Astrocyte (in vitro differentiated cells and primary cell): ENCODE results near the gene GNB1L. TPM values are rescaled to one million over a fixed set of nuclear protein-coding genes. Genes with fewer than 3 reads are reported as not detected.

Experiments
- DNase-seq: peaks from one replicate; pipeline ENCODE4 v3.0.0-alpha.2; 2010; ENCODE audit warnings: low read depth
- FAIRE-seq: peaks from 2 replicates; lab custom pipeline; 2011; peaks lifted over from hg19 to GRCh38; lab: Jason Lieb, UNC
- H2AFZ ChIP-seq: 2 replicates; pipeline ENCODE4 v1.6.0; 2012; ENCODE audit warnings: low read depth, low read length, inconsistent platforms
- H3K27ac ChIP-seq: 2 replicates; pipeline ENCODE4 v1.5.1; 2011; ENCODE audit warnings: low read depth, low read length, inconsistent platforms
- H3K27me3 ChIP-seq: 2 replicates; pipeline ENCODE4 v1.6.0; 2011; ENCODE audit warnings: low read length, inconsistent platforms; ENCODE audit not compliant: insufficient read depth
- H3K36me3 ChIP-seq: 2 replicates; pipeline ENCODE4 v1.5.1; 2011; ENCODE audit warnings: low read length, inconsistent platforms; ENCODE audit not compliant: insufficient read depth
- H3K4me1 ChIP-seq: 2 replicates; pipeline ENCODE4 v1.5.1; 2011; ENCODE audit warnings: low read length, inconsistent platforms; ENCODE audit not compliant: insufficient read depth
- H3K4me2 ChIP-seq: 2 replicates; pipeline ENCODE4 v1.6.0; 2012; ENCODE audit warnings: low read length, inconsistent platforms
- H3K4me3 ChIP-seq: 2 replicates; pipeline ENCODE4 v1.5.1; 2011; ENCODE audit warnings: low read depth, mild to moderate bottlenecking, low read length, inconsistent platforms; ENCODE audit not compliant: insufficient read depth
- H3K79me2 ChIP-seq: 2 replicates; pipeline ENCODE4 v1.6.0; 2012; ENCODE audit warnings: mild to moderate bottlenecking, low read length, inconsistent platforms; ENCODE audit not compliant: insufficient read depth
- H3K9ac ChIP-seq: 2 replicates; pipeline ENCODE4 v1.6.0; 2012; ENCODE audit warnings: mild to moderate bottlenecking, low read length, inconsistent platforms
- H3K9me3 ChIP-seq: 2 replicates; pipeline ENCODE4 v1.5.1; 2012; ENCODE audit warnings: low read depth, mild to moderate bottlenecking, low read length, inconsistent platforms; ENCODE audit not compliant: insufficient read depth
- H4K20me1 ChIP-seq: 2 replicates; pipeline ENCODE4 v1.6.0; 2012; ENCODE audit warnings: low read length, inconsistent platforms; ENCODE audit not compliant: insufficient read depth
- H3K27ac Mint-ChIP-seq: one replicate; pipeline ENCODE4 v1.8.0; 2021; ENCODE audit warnings: mild to moderate bottlenecking, mixed read lengths; ENCODE audit not compliant: unreplicated experiment
- H3K27me3 Mint-ChIP-seq: one replicate; pipeline ENCODE4 v1.8.0; 2021; ENCODE audit warnings: low read depth, mixed read lengths; ENCODE audit not compliant: unreplicated experiment
- H3K36me3 Mint-ChIP-seq: one replicate; pipeline ENCODE4 v1.8.0; 2021; ENCODE audit warnings: low read depth, mixed read lengths; ENCODE audit not compliant: unreplicated experiment
- H3K4me1 Mint-ChIP-seq: one replicate; pipeline ENCODE4 v1.8.0; 2021; ENCODE audit warnings: low read depth, mixed read lengths; ENCODE audit not compliant: unreplicated experiment
- H3K4me3 Mint-ChIP-seq: one replicate; pipeline ENCODE4 v1.8.0; 2021; ENCODE audit warnings: mild to moderate bottlenecking, moderate library complexity, mixed read lengths; ENCODE audit not compliant: unreplicated experiment
- H3K9me3 Mint-ChIP-seq: one replicate; pipeline ENCODE4 v1.8.0; 2021; ENCODE audit warnings: mild to moderate bottlenecking, mixed read lengths; ENCODE audit not compliant: unreplicated experiment
- EZH2 ChIP-seq: IDR thresholded peaks from 2 replicates; pipeline ENCODE4 v1.6.1; 2012; ENCODE audit warnings: mild to moderate bottlenecking, low read length, inconsistent platforms; ENCODE audit not compliant: insufficient read depth
- total RNA-seq: library from RNA; stranded (reverse); gene quantifications from 2 replicates; pipeline ENCODE4 v1.2.1, GENCODE V29; 2021
- TF ChIP-seq, protein P1 (sequence below): IDR thresholded peaks from 2 replicates; pipeline ENCODE4 v1.5.1; 2011; ENCODE audit warnings: low read depth, mild to moderate bottlenecking, inconsistent platforms, low read length, moderate library complexity; ENCODE audit not compliant: insufficient read depth

GNB1L gene
- total RNA-seq, 1 donor from 2014 or later: 14.3 TPM

DNA sequence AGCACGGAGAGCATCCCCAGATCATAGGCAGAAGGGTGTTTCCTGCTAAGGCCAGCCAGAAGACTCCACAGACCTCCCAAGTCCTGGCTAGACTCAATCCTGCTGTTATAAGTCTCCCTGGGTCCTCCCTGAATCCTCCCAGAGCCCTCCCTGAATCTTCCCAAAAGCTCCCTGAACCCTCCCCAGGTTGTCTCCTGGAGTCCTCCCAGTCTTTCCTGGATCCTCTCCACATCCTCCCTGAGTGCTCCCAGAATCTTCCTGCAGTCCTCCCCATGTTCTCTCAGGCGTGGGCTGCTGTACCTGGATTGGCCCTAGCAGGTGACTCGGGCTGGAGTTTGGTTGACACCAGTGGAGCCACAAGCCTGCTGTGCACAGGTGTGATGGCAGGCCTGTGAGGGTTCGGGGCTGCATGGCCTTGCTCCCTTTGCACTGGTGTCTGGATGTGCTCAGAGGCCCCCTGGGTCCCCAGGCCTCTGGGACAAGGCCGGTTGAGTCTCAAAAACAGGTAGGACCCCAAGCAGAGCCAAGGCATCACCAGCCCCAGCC, 119.8 kb downstream of the GNB1L start:
- no peak for TF ChIP-seq EZH2
- TF ChIP-seq, protein P1, sequence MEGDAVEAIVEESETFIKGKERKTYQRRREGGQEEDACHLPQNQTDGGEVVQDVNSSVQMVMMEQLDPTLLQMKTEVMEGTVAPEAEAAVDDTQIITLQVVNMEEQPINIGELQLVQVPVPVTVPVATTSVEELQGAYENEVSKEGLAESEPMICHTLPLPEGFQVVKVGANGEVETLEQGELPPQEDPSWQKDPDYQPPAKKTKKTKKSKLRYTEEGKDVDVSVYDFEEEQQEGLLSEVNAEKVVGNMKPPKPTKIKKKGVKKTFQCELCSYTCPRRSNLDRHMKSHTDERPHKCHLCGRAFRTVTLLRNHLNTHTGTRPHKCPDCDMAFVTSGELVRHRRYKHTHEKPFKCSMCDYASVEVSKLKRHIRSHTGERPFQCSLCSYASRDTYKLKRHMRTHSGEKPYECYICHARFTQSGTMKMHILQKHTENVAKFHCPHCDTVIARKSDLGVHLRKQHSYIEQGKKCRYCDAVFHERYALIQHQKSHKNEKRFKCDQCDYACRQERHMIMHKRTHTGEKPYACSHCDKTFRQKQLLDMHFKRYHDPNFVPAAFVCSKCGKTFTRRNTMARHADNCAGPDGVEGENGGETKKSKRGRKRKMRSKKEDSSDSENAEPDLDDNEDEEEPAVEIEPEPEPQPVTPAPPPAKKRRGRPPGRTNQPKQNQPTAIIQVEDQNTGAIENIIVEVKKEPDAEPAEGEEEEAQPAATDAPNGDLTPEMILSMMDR: no peak
- Mint-ChIP-seq H3K27ac (no peak overlapping the region), H3K9me3 (no peaks in the 10 kb centered on the region), H3K36me3 (no peaks in the 10 kb centered on the region), H3K4me3 (no peak overlapping the region), H3K4me1 (no peaks in the 10 kb centered on the region), H3K27me3 (peaks cover 34% of the 10 kb centered on the region)
- Histone ChIP-seq H4K20me1 (no peaks in the 10 kb centered on the region), H3K9me3 (no peaks in the 10 kb centered on the region), H3K9ac (no peak overlapping the region), H3K36me3 (no peaks in the 10 kb centered on the region), H2AFZ (no peak overlapping the region), H3K4me1 (no peaks in the 10 kb centered on the region), H3K4me3 (no peak overlapping the region), H3K79me2 (no peaks in the 10 kb centered on the region), H3K27me3 (no peaks in the 10 kb centered on the region), H3K27ac (no peak overlapping the region), H3K4me2 (no peak overlapping the region)
- FAIRE-seq (no peak), DNase-seq (no peak)

DNA sequence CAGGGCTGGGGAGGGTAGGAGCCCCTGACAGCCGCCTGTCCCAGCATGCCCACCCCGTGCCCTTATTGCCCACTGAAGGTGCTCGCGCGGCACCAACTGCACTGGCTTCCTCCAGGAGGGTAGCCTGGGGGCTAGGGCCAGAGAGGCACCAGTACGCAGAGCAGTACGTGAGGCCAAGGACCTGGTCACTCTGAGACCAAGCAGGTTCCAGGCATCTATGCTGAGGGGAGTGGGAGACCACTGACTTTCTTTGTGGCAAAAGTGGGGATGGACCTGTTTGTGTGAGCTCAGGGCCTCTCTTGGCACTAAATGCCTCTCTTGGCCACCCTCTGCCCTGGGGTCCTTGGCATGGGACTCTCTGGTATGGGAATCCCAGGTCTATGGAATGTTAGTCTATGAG, 120.5 kb downstream of the GNB1L start:
- H3K4me1 Mint-ChIP-seq: no peaks in the 10 kb centered on the region
- H3K36me3 Mint-ChIP-seq: no peaks in the 10 kb centered on the region
- no peak for FAIRE-seq
- no peak overlapping the region for H3K4me2 ChIP-seq
- H3K27me3 Mint-ChIP-seq: peaks cover 35% of the 10 kb centered on the region
- TF ChIP-seq, protein P1: no peak
- TF ChIP-seq EZH2: no peak
- H3K27ac Mint-ChIP-seq: no peak overlapping the region
- no peaks in the 10 kb centered on the region for H4K20me1 ChIP-seq
- H2AFZ ChIP-seq: no peak overlapping the region
- no peaks in the 10 kb centered on the region for H3K79me2 ChIP-seq
- H3K9me3 Mint-ChIP-seq: no peaks in the 10 kb centered on the region
- H3K4me3 ChIP-seq: no peak overlapping the region
- no peaks in the 10 kb centered on the region for H3K36me3 ChIP-seq
- no peak for DNase-seq
- no peaks in the 10 kb centered on the region for H3K9me3 ChIP-seq
- no peaks in the 10 kb centered on the region for H3K4me1 ChIP-seq
- no peak overlapping the region for H3K4me3 Mint-ChIP-seq
- no peak overlapping the region for H3K9ac ChIP-seq
- no peak overlapping the region for H3K27ac ChIP-seq
- H3K27me3 ChIP-seq: no peaks in the 10 kb centered on the region

DNA sequence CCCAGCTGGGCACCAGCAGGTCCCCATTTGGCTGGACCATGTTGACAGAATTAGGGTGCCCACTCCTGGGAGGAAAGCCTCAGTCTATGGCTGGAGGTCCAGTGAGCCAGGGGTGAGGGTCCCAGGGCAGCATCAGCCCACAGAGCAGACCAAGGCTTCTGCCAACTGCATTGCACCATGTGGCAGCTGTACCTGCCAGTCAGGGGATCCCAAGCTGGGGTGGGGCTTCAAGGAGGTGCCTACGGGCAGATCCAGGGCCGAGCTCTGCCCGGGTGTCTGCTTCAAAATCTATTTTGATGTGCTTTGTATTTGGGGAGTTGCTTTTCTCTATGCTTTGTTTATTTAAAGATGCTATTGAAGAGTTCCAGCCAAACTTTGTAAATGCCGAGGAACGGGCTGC, 120.9 kb downstream of the GNB1L start:
- H3K4me3 ChIP-seq: no peak overlapping the region
- H3K4me2 ChIP-seq: no peak overlapping the region
- H4K20me1 ChIP-seq: no peaks in the 10 kb centered on the region
- no peak for TF ChIP-seq EZH2
- FAIRE-seq: no peak
- H3K79me2 ChIP-seq: no peaks in the 10 kb centered on the region
- Mint-ChIP-seq H3K4me1 (no peaks in the 10 kb centered on the region), H3K27me3 (peaks cover 38% of the 10 kb centered on the region), H3K36me3 (no peaks in the 10 kb centered on the region), H3K27ac (no peak overlapping the region), H3K9me3 (no peaks in the 10 kb centered on the region), H3K4me3 (no peak overlapping the region)
- no peaks in the 10 kb centered on the region for H3K36me3 ChIP-seq
- no peaks in the 10 kb centered on the region for H3K4me1 ChIP-seq
- no peak overlapping the region for H2AFZ ChIP-seq
- H3K27ac ChIP-seq: no peak overlapping the region
- H3K9me3 ChIP-seq: no peaks in the 10 kb centered on the region
- H3K27me3 ChIP-seq: no peaks in the 10 kb centered on the region
- DNase-seq: no peak
- H3K9ac ChIP-seq: no peak overlapping the region

Other genes starting within 250 kb of the GNB1L start
- gene SEPTIN5, start 140.4 kb downstream of the GNB1L start, total RNA-seq: 7.3 and 8.6 TPM in 2 replicates
- 0.95 and 2.8 TPM in 2 replicates for gene GP1BB, start 131.3 kb downstream of the GNB1L start, total RNA-seq
- 2.0 and 6.8 TPM in 2 replicates for gene TBX1, start 94.1 kb downstream of the GNB1L start, total RNA-seq
- gene RTL10, start within 50 bp of the GNB1L start, total RNA-seq: 33.6 and 43.0 TPM in 2 replicates
- 116 and 120 TPM in 2 replicates for gene COMT, start 86.9 kb upstream of the GNB1L start, total RNA-seq
- 19.8 and 25.7 TPM in 2 replicates for gene TXNRD2, start 86.9 kb upstream of the GNB1L start, total RNA-seq
- gene ARVCF, start 161.9 kb upstream of the GNB1L start, total RNA-seq: 11.0 and 17.9 TPM in 2 replicates
- 28.0 TPM in 2 replicates for gene TANGO2, start 166.2 kb upstream of the GNB1L start, total RNA-seq
- 28.1 and 29.0 TPM in 2 replicates for gene DGCR8, start 225.4 kb upstream of the GNB1L start, total RNA-seq